ENCODE measurements around the gene FAM163A.

Gene FAM163A

DNA sequence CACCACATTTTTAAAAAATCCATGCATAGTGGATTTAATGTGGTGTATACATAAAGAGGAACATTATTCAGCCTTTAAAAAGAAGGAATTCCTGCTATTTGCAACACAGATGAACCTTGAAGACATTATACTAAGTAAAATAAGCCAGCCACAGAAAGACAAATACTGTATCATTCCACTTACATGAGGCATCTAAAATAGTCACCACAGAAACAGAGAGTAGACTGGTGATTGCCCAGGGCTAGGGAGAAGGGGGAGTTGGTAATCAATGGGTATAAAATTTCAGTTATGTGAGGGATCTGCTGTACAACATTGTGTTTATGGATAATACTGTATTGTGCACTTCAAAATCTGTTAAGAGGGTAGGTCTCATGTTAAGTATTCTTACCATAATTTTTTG is 10.0 kb downstream of the FAM163A start:
- DNase-seq, result no peak

DNA sequence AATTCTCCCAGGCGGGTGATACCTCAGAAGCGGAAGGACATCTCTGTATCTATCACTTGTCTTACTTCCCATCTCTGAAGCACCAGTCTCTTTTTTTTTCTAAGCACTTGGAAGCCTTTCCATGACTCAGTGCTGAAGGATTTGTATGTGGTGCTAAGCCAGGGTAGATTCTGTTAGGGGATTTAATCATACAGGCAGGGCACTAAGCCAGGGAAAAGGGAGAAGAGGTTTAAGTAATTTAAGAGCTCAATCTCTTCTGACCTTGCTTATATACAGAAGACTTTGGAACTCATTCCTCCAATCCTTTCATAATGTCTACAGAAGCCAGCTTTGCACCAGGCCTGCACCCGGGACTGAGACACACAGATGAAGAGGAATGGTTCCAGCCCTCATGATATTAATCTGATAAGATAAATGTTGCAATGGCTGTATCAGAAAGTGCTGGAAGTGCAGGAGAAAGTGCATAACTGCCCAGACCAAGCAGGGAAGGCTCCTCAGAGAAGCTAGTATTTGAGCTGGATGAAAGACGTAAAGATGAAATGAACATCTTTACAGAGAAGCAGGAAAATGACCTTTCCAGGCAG is 11.0 kb downstream of the FAM163A start:
- DNase-seq, result no peak

DNA sequence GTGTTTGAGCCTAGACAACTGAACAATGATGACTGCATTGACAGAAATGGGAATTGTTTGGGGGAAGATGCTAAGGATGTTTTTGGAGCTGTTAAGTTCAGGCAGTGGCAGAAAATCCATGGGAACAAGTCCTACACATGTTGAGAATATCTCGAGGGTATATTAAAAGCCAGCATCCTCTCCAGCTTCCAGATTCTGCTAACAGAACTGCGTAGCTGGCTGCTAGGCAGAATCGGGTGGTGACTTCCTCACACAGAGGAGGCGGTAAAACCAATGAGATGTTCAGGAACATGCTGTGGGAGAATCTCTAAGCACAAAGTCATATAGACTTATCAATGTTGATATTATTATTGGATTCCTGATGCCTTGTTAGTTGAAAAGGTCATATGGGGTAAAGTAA is 14.8 kb downstream of the FAM163A start:
- DNase-seq, result no peak

DNA sequence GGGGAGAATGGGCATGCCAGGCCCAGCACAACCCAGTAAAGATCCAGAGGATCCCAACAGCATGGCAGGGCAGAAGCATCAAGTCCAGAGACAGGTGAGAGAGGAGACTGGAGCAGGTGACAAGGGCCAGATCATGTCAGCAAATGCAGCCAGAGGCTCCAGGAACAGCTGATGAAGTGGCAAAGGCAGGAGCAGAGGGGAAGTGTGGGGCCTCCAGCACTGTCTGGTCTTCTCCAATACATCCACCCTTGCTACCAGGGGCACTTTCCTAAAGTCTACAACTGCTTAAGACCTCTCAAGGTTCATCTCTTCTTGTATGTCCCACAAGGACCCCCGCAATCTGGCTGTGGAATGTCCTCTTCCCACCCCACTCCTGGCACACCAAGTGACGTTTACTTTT is 17.4 kb downstream of the FAM163A start:
- DNase-seq, result no peak

DNA sequence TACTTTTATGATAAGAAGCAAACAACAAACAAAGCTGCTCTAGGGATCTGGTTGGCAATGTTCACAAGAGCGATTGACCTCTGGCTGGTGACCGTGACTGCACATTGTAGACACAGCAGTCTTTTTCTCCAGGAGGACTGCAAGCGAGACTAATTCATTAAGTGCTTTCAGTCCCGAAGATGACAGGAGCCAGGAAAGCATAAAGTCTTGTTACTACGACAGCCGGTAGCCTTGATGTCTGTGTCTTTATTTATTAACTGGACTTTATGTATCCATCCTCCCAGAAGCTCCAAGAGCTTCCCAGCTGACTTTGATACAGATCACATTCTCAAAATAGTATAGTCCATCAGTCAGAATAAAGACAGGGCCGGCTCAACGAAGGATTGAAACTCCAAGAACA is 18.2 kb downstream of the FAM163A start:
- DNase-seq, result peak; percentile 24

DNA sequence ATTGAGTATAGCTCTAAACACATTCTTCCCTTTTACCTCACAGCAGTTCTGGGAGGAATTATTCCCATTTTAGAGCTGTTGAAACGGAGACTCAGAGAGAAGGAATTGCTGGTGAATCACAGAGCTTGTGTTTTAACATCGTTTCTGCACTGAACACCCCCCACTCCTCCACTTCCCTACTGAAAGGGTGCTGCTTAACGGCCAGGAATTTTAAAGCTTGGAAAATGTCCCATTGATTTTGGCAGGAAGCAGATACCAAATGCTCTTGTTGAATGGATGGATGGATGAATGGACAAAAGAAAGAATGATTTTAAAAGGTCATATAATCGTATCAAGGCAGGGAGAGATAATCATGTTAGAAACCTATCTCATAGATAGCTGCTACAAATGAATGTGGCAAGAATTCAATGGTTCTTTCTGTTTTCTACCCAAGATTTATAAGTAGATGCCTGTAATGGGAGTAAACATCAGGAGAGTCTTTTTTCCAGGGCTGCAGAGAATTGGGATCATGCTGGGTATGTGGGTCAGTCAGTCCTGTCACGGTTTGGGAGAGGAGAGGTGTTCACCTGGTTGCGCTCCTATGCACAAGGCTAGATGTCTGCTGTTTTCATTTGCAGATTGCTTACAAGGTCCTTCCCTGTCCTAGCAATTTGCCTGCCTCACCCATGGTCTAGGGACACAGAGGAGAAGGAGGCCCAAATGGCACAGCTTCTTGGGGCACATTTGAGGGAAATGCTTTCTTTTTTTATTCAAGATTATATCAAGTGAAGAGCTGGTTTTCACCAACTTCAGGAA is 19.0 kb downstream of the FAM163A start:
- peak; percentile 74 for DNase-seq

DNA sequence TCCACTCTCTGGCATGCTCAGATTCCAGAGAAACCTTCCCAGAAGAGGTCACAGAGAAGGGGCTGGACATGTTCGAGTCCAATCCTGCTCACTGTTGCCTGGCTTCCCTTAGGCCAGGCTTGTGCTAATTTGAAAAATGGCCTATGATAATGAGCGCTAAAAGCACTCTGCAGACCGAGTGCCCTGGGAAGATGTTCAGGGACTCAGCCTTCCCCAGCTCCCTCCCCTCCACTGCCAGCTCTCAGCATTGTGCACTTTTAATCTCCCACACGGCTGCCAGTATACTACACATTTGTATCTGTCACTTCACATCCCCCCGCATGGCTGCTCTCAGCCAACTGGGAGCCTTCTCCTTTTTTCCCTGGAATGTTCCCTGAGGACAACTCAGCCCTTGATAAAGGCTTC is 24.1 kb downstream of the FAM163A start:
- DNase-seq, result no peak

DNA sequence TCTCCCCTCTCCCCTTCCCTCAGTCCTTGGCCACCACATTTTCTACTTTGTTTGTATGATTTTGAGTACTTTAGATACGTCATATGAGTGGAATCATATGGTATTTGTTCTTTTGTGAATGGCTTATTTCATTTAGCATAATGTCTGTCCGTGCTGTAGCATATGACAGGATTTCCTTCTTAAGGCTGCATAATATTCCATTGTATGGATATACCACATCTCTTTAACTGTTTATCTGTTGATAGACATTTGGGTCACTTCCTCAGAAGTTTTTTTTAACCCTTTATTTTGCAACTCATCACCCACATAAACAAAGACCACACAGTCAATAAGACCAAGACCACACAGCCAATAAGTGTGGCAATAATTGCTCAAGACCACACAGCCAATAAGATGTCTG is 24.9 kb downstream of the FAM163A start:
- no peak for DNase-seq

DNA sequence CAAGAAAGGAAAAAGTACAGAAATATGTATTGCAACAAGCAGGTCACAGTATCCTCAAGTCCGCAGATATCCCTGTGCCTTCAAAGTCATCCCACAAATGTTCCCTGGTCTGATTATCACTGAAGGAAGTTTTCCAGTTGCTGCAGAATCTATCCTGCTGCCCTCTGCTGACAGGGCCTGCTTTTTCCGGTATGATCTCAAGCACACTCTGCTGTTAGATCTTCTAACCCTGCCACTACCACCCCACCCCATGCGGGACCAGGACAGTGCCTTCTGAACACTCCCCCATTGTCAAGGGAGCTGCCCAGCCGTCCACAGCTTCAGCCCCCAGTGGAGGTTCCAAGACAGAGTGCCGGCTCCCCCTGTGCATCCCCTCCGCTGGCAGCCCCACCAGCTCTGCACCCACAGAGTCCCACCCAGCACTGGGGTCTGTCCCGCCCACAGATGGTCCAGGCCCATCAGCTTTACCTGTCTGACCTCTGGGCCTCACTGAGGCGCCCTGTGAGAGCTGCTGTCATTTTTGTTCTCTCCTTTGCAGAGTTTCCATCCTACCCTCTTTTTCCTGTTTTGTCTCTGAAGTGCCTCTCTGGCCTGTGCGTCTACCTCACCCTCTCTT is 27.9 kb downstream of the FAM163A start:
- DNase-seq, result no peak

DNA sequence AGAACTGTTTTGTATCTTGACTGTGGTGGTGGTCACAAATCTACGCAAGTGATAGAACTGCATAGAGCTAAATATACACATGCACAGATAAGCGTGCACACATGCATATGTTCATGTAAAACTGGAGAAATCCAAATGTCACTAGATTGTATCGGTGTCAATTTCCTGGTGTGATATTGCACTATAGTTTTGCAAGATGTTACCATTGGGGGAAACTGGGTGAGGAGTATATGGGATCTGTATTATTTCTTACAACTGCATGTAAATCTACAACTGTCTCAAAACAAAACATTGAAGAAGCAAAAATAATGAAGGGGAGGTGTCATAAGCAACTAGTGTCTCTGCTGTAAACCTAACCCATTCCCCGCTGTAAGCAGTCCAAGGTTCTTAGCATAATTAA is 30.2 kb downstream of the FAM163A start:
- DNase-seq, result no peak

DNA sequence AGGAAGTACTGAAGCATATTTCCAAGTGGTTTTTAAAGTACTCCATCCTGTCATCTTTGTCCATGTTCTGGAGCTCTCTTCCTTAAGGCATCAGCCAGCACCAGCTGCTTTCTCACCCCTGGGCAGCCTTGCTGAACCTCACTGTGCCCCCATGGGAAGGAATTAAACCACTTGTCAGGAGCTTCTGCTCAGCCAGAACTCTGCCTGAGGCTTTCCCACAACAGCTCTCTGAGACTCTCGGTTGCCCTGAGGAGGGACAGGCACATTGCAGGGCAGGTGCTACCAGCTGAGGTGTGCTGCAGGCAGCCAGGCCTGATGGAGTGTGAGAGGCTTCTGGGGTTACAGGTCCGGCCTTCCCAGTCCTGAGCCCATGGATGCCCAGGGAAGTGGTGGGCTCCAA is 30.9 kb downstream of the FAM163A start:
- no peak for DNase-seq

DNA sequence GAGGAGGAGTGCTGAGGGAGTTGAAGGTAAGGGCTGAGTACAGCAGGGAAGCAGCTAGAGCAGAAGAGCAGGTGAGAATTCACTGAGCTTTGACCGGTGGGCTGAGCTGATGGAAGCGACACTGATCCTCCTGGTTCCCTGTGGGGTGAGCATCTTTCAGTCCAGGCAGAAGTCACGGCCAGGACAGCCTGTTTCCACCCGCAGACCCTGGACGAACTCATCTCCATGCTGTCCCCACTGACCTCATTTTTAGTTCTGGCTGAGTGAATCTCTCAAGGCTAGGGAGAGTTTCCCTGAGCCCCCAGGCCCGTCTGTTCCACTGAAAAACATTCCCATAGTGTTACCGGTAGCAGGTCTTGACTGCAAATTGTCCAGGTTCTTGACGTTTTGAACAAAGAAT is 31.5 kb downstream of the FAM163A start:
- no peak for DNase-seq

DNA sequence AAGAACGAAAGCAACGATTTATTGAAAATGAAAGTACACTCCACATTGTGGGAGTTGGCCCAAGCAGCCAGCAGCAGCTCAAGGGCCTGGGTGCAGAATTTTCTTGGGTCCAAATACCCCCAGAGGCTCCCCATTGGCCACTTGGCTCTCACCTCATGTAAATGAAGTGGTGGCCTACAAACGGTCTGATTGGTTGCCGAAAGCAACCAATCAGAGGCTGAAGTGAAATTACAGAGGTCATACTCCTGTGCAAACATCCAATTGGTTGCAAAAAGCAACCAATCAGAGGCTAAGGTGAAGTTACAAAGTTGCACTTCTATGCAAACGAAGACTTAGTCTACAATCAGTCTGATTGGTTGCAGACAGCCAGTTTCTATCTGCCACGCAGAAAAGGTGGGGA is 31.9 kb downstream of the FAM163A start:
- no peak for DNase-seq

DNA sequence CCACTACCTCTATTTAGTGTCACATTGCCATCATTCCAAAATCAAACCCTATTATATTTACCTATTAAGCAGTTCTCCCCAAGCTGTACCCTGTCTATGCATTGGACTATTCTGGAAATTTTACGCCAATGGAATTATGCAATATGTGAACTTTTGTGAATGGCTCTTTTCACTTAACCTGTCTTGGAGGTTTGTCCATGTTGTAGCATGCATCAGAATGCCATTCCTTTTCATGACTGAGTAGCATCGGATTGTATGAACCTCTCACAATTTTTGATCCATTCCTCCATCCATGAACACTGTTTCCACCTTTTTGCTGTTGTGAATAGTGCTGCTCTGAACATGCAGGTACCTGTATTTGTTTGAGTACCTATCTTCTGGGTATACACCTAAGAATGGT is 33.7 kb downstream of the FAM163A start:
- DNase-seq, result no peak

DNA sequence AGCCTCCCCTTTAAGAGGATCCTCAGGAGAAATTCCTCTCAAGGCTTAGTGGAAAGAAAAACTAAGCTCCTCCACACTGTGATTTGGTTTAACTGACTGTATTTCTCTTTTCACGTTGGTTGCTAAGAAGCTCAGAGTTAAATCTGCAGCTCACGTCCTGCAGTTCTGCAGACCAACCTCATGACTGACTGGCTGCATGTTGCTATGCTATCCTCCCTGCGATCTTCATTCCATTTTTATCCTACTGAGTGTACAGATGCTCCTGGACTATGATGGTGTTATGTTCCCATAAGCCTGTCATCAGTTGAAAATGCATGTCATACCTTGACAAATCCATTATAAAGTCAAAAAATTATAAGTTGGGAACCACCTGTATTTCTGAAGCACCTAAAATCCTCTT is 34.6 kb downstream of the FAM163A start:
- DNase-seq, result no peak

DNA sequence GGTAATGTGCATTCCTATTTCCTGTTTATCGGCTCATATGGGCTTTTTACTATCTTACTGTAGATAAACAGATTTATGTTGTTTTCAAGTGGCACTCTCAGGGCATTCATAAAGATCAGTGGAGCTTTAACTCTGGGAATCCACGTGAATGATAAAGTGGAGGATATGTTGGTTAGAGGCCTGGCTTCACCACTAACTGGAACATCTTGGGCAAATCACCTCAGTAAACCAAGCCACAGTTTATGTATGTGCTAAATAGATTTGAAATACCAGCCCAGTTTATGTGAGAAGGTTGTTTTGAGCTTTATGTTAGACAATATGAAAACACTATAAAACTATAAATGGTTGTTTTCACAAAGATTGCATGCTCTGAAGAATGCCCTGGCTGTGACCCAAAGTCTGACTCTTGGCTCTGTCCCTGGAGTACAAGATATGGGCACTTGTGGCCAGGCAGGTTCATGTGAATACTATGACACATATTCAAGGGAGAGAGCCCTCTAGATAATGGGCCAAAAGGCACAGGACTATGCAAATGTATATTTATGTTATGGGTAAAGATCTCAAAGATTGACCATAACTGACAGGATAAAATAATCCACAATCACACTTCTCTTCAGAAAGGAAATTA is 36.7 kb downstream of the FAM163A start:
- peak; percentile 62 for DNase-seq

DNA sequence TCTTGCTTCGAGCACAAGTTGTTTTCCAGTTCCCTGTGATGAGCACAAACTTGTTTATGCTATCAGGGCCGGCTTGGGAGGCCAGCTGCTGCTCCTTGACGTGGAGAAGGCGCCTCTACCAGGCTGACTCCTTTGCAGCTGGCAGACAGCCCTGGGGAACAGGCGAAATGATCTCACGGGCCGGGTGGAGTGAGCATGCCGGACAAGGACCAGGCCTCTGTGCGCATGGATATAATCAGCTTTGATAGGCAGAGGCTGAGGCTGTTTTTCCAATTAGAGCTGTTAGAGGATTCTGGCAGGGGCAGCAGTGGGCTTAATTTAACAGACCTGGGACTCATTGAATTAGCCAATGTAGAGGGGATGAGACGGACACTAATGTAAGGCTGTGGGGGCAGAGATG is 38.9 kb downstream of the FAM163A start:
- DNase-seq, result no peak

DNA sequence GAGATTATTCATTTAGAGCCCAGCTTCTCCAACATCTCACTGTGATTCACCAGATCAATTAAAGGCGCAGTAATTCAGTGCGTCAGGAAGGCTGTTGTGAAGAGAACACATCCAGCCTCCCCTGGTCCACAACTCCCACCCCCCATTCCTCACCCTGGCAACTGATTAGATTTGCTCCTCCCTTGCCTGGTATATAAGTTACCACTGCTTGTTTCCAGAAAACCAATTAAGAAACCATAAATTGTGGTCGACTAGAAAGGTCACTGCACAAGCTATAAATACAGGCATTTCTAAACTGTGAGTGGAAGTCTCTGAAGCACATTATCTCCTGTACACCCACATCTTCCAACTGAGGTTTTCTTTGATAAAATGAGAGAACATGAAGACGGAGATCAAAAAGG is 41.9 kb downstream of the FAM163A start:
- no peak for DNase-seq

DNA sequence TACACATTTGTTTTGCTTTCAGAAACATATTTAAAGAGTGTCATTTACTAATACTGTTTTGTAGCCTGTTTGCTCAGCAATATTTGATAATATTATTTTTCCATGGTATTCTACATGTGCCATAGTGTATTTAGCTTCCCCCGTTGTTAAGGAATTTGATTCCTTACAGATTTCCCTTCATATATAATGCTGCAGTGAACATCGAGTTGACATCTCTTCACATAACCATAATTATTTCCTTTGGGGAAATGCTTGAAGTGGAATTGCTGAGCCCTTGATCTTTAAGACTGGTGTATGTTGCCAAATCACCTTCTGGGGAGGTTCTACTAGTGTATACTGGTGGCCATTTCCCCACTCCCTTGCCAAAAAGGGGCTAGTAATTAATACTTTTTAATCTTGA is 42.6 kb downstream of the FAM163A start:
- no peak for DNase-seq

DNA sequence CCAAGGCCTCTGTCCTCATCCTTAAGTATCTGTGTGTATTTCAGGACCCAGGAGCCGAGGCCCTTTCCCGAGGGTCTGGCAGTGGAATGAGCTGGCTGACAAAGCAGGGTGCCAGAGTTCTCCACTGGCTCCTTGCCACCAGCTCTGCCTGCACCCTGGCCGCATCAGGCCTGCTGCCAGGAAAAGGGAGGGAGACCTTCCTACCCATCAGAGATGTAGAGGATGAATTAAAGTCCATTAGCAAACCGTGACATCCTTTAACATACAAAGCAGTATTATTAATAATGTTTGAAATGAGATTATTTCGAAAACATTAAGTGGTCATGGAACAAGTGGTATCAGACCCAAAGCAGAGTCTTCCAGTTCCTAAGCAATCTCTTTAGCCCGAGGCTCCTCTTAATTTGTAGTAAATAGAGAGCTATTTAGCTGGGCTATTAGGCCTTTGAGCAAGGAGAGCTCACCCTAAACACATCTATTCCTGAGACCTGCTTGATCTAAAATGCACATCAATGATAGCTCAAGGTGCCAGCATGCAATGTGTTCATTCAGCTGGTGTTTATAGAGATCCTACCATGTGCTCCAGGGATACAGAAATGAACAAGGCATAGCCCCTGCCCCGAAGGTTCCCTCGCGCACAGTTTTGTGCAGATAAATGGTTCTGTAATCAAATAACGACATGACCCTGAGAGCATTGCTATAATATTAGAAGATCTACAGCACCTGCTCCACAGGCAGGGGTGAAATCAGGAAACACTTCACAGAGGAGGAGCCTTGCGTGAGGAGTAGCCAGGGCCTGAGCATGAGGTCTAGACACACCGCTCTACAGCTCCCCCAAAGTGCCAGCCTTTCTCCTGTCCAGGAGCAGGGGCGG is 44.0 kb downstream of the FAM163A start:
- peak; percentile 93 for DNase-seq

DNA sequence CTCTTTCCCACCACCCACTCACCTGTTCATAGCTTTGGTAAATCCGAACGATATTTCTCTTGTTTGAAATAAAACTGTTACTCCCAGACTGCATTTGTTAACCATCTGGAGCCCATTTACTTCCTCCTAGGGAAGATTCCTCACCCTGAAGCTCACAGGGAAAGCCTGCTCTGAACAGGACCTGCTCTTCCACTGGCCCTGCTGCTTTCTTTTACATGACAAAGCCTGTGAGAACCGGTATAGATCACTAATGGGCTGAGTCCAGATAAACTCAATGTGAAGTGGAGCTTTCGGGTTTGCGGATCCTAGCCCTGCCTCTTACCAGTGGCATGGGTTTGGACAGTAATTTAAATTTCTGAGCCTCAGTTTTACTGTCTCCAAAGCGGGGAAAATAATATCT is 45.2 kb downstream of the FAM163A start:
- DNase-seq, result no peak

DNA sequence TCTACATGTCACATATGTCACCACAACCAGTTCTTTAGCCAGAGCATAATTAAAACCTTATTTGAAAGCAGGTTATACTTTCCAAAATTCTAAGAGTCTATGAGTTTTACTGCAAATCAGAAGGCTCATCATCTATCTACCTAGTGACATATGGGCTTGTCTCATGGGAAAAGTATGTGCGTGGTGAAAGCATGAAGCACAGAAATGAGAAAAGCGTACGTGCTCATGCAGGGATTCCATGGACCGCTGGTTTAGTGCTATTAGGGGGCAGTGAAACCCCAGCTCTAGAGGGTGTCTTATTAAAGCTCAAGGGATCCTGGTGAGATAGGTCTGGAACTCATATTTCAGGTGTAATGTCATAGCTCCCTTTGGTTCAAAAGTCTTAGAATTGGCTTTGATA is 50.2 kb downstream of the FAM163A start:
- no peak for DNase-seq

DNA sequence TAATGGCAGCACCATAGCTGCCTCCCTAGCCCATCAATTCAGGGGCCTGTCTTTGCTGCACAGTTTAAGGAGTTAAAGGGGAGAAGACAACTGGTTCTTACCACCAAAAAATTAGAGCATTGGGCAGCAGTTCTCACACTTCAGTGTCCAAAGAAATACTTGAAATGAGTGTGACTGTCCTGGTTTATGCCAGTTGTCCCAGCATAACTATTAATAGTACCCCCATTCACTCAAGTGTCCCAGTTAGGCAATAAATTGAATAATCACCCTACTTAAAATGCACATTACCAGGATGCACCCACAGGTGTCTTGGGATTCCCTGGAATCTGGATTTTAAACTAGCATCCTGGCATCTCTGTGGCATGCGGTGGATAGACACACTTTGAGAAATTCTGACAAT is 51.1 kb downstream of the FAM163A start:
- DNase-seq, result no peak
